HCT116 (cell line): ENCODE data around the gene MOV10. TPM values are rescaled to one million over a fixed set of nuclear protein-coding genes. Genes with fewer than 3 reads are reported as not detected.

Experiments used
- ATAC-seq: fragments of 200-7000 bp; cut with Tn5 transposase; 2 replicates; pipeline ENCODE4 v1.9.1; 2020; ENCODE audit warnings: mild to moderate bottlenecking, moderate library complexity
- BruUV-seq: library from RNA; stranded (reverse); fragments of 400-500 nt; replicated peaks from 2 replicates; lab custom pipeline; 2021; lab: Mats Ljungman, UMichigan
- CTCF ChIA-PET: fragments of 300-600 bp; sonication (Branson Sonifier 250); formaldehyde crosslinking; loops from one replicate; lab custom pipeline; 2021; ENCODE audit warnings: antibody characterized with exemption; lab: Charles Lee
- POLR2A ChIA-PET: fragments of 300-600, 350-600 bp; sonication (Branson Sonifier 250); formaldehyde crosslinking; loops from one replicate; lab custom pipeline; 2021; ENCODE audit warnings: antibody characterized with exemption; lab: Charles Lee
- RAD21 ChIA-PET, 2 experiments: fragments of 300-600 bp; sonication (Branson Sonifier 250); formaldehyde crosslinking; loops; one replicate each; lab custom pipeline; 2023; ENCODE audit warnings: low total read pairs in 2 of 2; ENCODE audit not compliant: uncharacterized antibody in 2 of 2, unreplicated experiment in 2 of 2, low non-redundant PET in 1 of 2; lab: Charles Lee
- DNase-seq: peaks from one replicate; pipeline ENCODE4 v3.0.0-alpha.2; 2010; ENCODE audit warnings: low read depth, low spot score
- H2AFZ ChIP-seq: fragments of 200-600 bp; shearing (Covaris generic), sonication (generic); 2 replicates; pipeline ENCODE4 v1.6.1; 2017; ENCODE audit warnings: low read depth, mixed run types, mixed read lengths, antibody characterized with exemption, low read length; ENCODE audit not compliant: poor library complexity, severe bottlenecking
- H3K27ac ChIP-seq: 2 replicates; pipeline ENCODE4 v1.5.1; 2012; ENCODE audit warnings: low read depth, low read length
- H3K27me3 ChIP-seq: fragments of 200-600 bp; sonication (generic); 2 replicates; pipeline ENCODE4 v1.6.1; 2016; ENCODE audit warnings: mixed run types, low read length, mixed read lengths; ENCODE audit not compliant: insufficient read depth
- H3K36me3 ChIP-seq, 2 experiments: fragments of 200-500 bp in 1 of 2; fragments of 200-600 bp in 1 of 2; sonication (Bioruptor generic) in 1 of 2; sonication (generic) in 1 of 2; 2 replicates each; pipeline versions ENCODE4 v1.5.1 to v1.6.1; 2014 to 2016; ENCODE audit warnings: low read length in 2 of 2, inconsistent platforms in 1 of 2, mixed read lengths in 1 of 2, mixed run types in 1 of 2; ENCODE audit not compliant: insufficient read depth in 2 of 2, control insufficient read depth in 1 of 2
- H3K4me1 ChIP-seq, 2 experiments: fragments of 200-600 bp in 1 of 2; sonication (generic) in 1 of 2; 2 replicates each; pipeline versions ENCODE4 v1.5.1 to v1.6.1; 2012 to 2017; ENCODE audit warnings: low read length in 2 of 2, inconsistent platforms in 1 of 2, mild to moderate bottlenecking in 1 of 2, mixed read lengths in 1 of 2, mixed run types in 1 of 2, moderate library complexity in 1 of 2; ENCODE audit not compliant: insufficient read depth in 2 of 2, control insufficient read depth in 1 of 2
- H3K4me2 ChIP-seq: fragments of 200-600 bp; sonication (generic); 2 replicates; pipeline ENCODE4 v1.6.1; 2017; ENCODE audit warnings: mixed run types, low read length, mixed read lengths
- H3K4me3 ChIP-seq, 2 experiments: fragments of 200-600 bp in 1 of 2; sonication (generic) in 1 of 2; replicated peaks in 1 of 2; 2 replicates each; pipeline ENCODE4 v1.5.1; 2011 to 2016; ENCODE audit warnings: low read length in 2 of 2, control low read depth in 1 of 2, low read depth in 1 of 2, mild to moderate bottlenecking in 1 of 2, mixed read lengths in 1 of 2, mixed run types in 1 of 2
- H3K79me2 ChIP-seq: fragments of 200-600 bp; sonication (generic); 2 replicates; pipeline ENCODE4 v1.6.1; 2017; ENCODE audit warnings: mild to moderate bottlenecking, mixed run types, low read length, moderate library complexity, mixed read lengths; ENCODE audit not compliant: insufficient read depth
- H3K9ac ChIP-seq: fragments of 200-600 bp; sonication (generic); 2 replicates; pipeline ENCODE4 v1.6.1; 2016; ENCODE audit warnings: low read length, mixed read lengths
- H3K9me2 ChIP-seq: fragments of 200-600 bp; sonication (generic), shearing (Covaris generic); 2 replicates; pipeline ENCODE4 v1.6.1; 2017; ENCODE audit warnings: mixed run types, mild to moderate bottlenecking, moderate library complexity; ENCODE audit not compliant: insufficient read depth
- H3K9me3 ChIP-seq, 2 experiments: fragments of 200-500 bp in 1 of 2; fragments of 200-600 bp in 1 of 2; sonication (Bioruptor generic) in 1 of 2; sonication (generic) in 1 of 2; 2 replicates each; pipeline ENCODE4 v1.6.1; 2014 to 2017; ENCODE audit warnings: low read length in 2 of 2, mixed read lengths in 2 of 2, inconsistent platforms in 1 of 2, low read depth in 1 of 2, mild to moderate bottlenecking in 1 of 2, mixed run types in 1 of 2, moderate library complexity in 1 of 2; ENCODE audit not compliant: control insufficient read depth in 1 of 2, insufficient read depth in 1 of 2
- H4K20me1 ChIP-seq: fragments of 200-600 bp; sonication (generic), shearing (Covaris generic); 2 replicates; pipeline ENCODE4 v1.6.1; 2017; ENCODE audit warnings: mixed run types, mild to moderate bottlenecking, moderate library complexity; ENCODE audit not compliant: insufficient read depth
- CBX3 ChIP-seq: IDR thresholded peaks from 2 replicates; pipeline ENCODE4 v1.6.1; 2012; ENCODE audit warnings: low read depth
- ELF1 ChIP-seq: IDR thresholded peaks from 2 replicates; pipeline ENCODE4 v1.6.1; 2012; ENCODE audit warnings: low read depth, borderline replicate concordance
- FOSL1 ChIP-seq: IDR thresholded peaks from 2 replicates; pipeline ENCODE4 v1.6.1; 2012; ENCODE audit warnings: low read depth
- JUND ChIP-seq: IDR thresholded peaks from 2 replicates; pipeline ENCODE4 v1.6.1; 2012
- RAD21 ChIP-seq: IDR thresholded peaks from 2 replicates; pipeline ENCODE4 v1.6.1; 2012; ENCODE audit warnings: low read depth, mild to moderate bottlenecking
- SP1 ChIP-seq: IDR thresholded peaks from 2 replicates; pipeline ENCODE4 v1.6.1; 2012; ENCODE audit warnings: low read depth
- SRF ChIP-seq: IDR thresholded peaks from 2 replicates; pipeline ENCODE4 v1.6.1; 2012; ENCODE audit warnings: low read depth
- YY1 ChIP-seq: IDR thresholded peaks from 2 replicates; pipeline ENCODE4 v1.6.1; 2011; ENCODE audit warnings: low read length, low read depth, moderate library complexity, mild to moderate bottlenecking; ENCODE audit not compliant: insufficient replicate concordance; ENCODE audit errors: extremely low read depth
- ZNF274 ChIP-seq: fragments of 200-500 bp; sonication (Bioruptor generic); IDR thresholded peaks from 2 replicates; pipeline ENCODE4 v1.6.1; 2014; ENCODE audit warnings: mild to moderate bottlenecking, low read depth, low read length, inconsistent platforms
- intact Hi-C: fragments of 100-400 bp; cut with micrococcal nuclease; formaldehyde crosslinking; loops from 2 replicates; pipeline ENCODE4 v1.10.0; 2022
- total RNA-seq: library from RNA; stranded (reverse); gene quantifications from one replicate; pipeline ENCODE4 v1.2.1, GENCODE V29; 2021; ENCODE audit not compliant: unreplicated experiment
- TF ChIP-seq, protein P1 (sequence below), 3 experiments: fragments of 200-600 bp in 1 of 3; sonication (generic) in 1 of 3; IDR thresholded peaks in 2 of 3; conservative IDR thresholded peaks in 1 of 3; 2 replicates each; pipeline ENCODE4 v1.5.1; 2012 to 2017; ENCODE audit warnings: low read depth in 2 of 3, low read length in 2 of 3, antibody characterized with exemption in 1 of 3, borderline replicate concordance in 1 of 3, control low read depth in 1 of 3, mild to moderate bottlenecking in 1 of 3, mixed read lengths in 1 of 3, mixed run types in 1 of 3, moderate library complexity in 1 of 3; ENCODE audit not compliant: insufficient read depth in 1 of 3
- TF ChIP-seq, protein P2 (sequence below): IDR thresholded peaks from 2 replicates; pipeline ENCODE4 v1.6.1; 2012; ENCODE audit warnings: low read depth
- TF ChIP-seq, protein P3 (sequence below): IDR thresholded peaks from 2 replicates; pipeline ENCODE4 v1.6.1; 2011; ENCODE audit warnings: mild to moderate bottlenecking, low read length, moderate library complexity; ENCODE audit not compliant: insufficient replicate concordance; ENCODE audit errors: extremely low read depth
- TF ChIP-seq, protein P4 (sequence below): IDR thresholded peaks from 2 replicates; pipeline ENCODE4 v1.6.1; 2012

Gene MOV10
- total RNA-seq, 1 experiment from 2014 or later: 109 TPM

DNA sequence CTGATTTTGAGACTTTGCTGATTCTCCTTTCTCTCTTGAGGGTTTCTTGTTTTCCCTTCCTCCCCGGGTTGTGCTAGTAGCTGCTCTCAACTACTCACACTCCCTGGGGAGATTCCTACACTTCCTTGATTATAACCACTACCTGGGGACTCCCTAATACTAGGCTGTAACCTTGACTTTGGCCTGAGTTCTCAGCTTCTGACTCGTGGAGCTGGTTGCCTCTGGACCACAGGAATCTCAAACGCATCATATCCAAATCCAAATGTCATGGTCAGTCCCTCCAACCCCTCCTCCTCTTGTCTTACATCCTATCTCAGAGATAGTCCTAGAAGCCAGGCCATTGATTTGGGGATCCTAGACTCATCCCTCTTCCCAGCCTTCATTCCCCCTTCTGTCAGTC lies 12.0 kb downstream of the MOV10 start (continued):
- TF ChIP-seq, protein P1, sequence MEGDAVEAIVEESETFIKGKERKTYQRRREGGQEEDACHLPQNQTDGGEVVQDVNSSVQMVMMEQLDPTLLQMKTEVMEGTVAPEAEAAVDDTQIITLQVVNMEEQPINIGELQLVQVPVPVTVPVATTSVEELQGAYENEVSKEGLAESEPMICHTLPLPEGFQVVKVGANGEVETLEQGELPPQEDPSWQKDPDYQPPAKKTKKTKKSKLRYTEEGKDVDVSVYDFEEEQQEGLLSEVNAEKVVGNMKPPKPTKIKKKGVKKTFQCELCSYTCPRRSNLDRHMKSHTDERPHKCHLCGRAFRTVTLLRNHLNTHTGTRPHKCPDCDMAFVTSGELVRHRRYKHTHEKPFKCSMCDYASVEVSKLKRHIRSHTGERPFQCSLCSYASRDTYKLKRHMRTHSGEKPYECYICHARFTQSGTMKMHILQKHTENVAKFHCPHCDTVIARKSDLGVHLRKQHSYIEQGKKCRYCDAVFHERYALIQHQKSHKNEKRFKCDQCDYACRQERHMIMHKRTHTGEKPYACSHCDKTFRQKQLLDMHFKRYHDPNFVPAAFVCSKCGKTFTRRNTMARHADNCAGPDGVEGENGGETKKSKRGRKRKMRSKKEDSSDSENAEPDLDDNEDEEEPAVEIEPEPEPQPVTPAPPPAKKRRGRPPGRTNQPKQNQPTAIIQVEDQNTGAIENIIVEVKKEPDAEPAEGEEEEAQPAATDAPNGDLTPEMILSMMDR (IDR thresholded peaks at IDR 0.05 in 2 of 3, conservative IDR thresholded peaks at IDR 0.05 in 1 of 3; ENCODE audit: borderline replicate concordance in 1 of 3, insufficient read depth in 1 of 3, low read depth in 2 of 3, low read length in 2 of 3): no peak
- TF ChIP-seq YY1: no peak

DNA sequence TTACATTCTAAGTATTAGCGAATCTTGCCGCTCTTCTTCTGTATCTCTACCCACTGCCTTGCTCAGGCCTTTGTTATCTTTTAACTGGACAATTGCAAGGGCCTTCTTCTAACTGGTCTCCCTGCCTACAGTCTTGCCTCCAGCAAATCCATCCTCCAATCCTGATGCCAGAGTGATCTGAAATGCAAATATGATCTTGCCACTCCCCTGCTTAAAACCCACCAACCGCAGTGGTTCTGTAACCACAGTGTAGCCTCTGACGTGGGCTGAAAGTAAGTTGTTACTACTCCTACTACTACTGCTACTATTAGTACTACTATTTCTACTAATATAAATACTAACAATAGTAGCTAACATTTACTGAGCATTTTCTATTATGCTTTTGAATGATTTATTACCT lies 12.4 kb downstream of the MOV10 start:
- BruUV-seq: no TSS peak
- Histone ChIP-seq H3K27ac (no peak overlapping the region), H3K9ac (no peak overlapping the region), H3K27me3 (no peaks in the 10 kb centered on the region), H4K20me1 (no peaks in the 10 kb centered on the region), H2AFZ (no peak overlapping the region), H3K79me2 (0 out of 2 replicates have a peak, but pooled peaks cover 15% of the 10 kb centered on the region), H3K4me2 (no peak overlapping the region), H3K36me3 (peaks cover 0 to 10% of the 10 kb centered on the region in 2 experiments; a peak in 2 of 4 replicates), H3K4me1 (no peaks in the 10 kb centered on the region; a peak in 1 of 4 replicates), H3K4me3 (no peak overlapping the region), H3K9me2 (no peaks in the 10 kb centered on the region), H3K9me3 (no peaks in the 10 kb centered on the region)
- RAD21 ChIA-PET: no interaction called here
- TF ChIP-seq JUND (no peak), FOSL1 (no peak), ZNF274 (no peak), RAD21 (no peak), YY1 (no peak), SRF (no peak), ELF1 (no peak), CBX3 (no peak), SP1 (no peak)
- TF ChIP-seq, protein P2, sequence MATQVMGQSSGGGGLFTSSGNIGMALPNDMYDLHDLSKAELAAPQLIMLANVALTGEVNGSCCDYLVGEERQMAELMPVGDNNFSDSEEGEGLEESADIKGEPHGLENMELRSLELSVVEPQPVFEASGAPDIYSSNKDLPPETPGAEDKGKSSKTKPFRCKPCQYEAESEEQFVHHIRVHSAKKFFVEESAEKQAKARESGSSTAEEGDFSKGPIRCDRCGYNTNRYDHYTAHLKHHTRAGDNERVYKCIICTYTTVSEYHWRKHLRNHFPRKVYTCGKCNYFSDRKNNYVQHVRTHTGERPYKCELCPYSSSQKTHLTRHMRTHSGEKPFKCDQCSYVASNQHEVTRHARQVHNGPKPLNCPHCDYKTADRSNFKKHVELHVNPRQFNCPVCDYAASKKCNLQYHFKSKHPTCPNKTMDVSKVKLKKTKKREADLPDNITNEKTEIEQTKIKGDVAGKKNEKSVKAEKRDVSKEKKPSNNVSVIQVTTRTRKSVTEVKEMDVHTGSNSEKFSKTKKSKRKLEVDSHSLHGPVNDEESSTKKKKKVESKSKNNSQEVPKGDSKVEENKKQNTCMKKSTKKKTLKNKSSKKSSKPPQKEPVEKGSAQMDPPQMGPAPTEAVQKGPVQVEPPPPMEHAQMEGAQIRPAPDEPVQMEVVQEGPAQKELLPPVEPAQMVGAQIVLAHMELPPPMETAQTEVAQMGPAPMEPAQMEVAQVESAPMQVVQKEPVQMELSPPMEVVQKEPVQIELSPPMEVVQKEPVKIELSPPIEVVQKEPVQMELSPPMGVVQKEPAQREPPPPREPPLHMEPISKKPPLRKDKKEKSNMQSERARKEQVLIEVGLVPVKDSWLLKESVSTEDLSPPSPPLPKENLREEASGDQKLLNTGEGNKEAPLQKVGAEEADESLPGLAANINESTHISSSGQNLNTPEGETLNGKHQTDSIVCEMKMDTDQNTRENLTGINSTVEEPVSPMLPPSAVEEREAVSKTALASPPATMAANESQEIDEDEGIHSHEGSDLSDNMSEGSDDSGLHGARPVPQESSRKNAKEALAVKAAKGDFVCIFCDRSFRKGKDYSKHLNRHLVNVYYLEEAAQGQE: no peak
- TF ChIP-seq, protein P3, sequence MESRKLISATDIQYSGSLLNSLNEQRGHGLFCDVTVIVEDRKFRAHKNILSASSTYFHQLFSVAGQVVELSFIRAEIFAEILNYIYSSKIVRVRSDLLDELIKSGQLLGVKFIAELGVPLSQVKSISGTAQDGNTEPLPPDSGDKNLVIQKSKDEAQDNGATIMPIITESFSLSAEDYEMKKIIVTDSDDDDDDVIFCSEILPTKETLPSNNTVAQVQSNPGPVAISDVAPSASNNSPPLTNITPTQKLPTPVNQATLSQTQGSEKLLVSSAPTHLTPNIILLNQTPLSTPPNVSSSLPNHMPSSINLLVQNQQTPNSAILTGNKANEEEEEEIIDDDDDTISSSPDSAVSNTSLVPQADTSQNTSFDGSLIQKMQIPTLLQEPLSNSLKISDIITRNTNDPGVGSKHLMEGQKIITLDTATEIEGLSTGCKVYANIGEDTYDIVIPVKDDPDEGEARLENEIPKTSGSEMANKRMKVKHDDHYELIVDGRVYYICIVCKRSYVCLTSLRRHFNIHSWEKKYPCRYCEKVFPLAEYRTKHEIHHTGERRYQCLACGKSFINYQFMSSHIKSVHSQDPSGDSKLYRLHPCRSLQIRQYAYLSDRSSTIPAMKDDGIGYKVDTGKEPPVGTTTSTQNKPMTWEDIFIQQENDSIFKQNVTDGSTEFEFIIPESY: no peak
- TF ChIP-seq, protein P4, sequence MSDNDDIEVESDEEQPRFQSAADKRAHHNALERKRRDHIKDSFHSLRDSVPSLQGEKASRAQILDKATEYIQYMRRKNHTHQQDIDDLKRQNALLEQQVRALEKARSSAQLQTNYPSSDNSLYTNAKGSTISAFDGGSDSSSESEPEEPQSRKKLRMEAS: no peak
- intact Hi-C loops: no loop called here
- CTCF ChIA-PET: no interaction called here
- POLR2A ChIA-PET: no interaction called here
- DNase-seq: no peak
- ATAC-seq: 0 out of 2 replicates have a peak, but pooled peaks have one; percentile 14
